Measurements from ENCODE around the gene PUS10. TPM values are rescaled to one million over a fixed set of nuclear protein-coding genes. Genes with fewer than 3 reads are reported as not detected.
A peak's percentile ranks its signal among the peaks of the same experiment; 100 is the strongest.

Gene PUS10
- total RNA-seq, 2 experiments from 2014 or later = 2.0 to 2.6 TPM

GRCh38 chr2:60957224-60957623, 60.8 kb downstream of the PUS10 start:
- Mint-ChIP-seq H3K27ac (no peak overlapping the region), H3K27me3 (no peaks in the 10 kb centered on the region), H3K4me3 (no peak overlapping the region), H3K36me3 (ENCODE audit: low read depth) (peaks cover 21% of the 10 kb centered on the region), H3K9me3 (no peaks in the 10 kb centered on the region), H3K4me1 (ENCODE audit: low read depth) (no peaks in the 10 kb centered on the region)
- Histone ChIP-seq H3K4me1 (ENCODE audit: insufficient read depth, low read length) (no peaks in the 10 kb centered on the region), H3K9me3 (ENCODE audit: control insufficient read depth in 1 of 2, insufficient read depth in 1 of 2, low read length in 2 of 2) (no peaks in the 10 kb centered on the region), H3K36me3 (ENCODE audit: insufficient read depth, low read length) (peaks cover 8% of the 10 kb centered on the region), H3K27ac (ENCODE audit: low read depth in 1 of 2, low read length in 2 of 2) (no peak overlapping the region), H3K27me3 (ENCODE audit: control insufficient read depth in 1 of 2, insufficient read depth in 2 of 2, low read length in 2 of 2) (no peaks in the 10 kb centered on the region), H3K4me3 (ENCODE audit: low read length) (no peak overlapping the region)
- ATAC-seq (ENCODE audit: poor library complexity) (no peak), DNase-seq (no peak)
- ChIA-PET POLR2A (interaction anchor here (0.7 kb wide), 1 partner anchor 12 kb away, joined by 3 read pairs; no protein-coding TSS in a partner anchor), CTCF (interaction anchor here (0.7 kb wide), 1 partner anchor 12 kb away, joined by 3 read pairs; no protein-coding TSS in a partner anchor)
- TF ChIP-seq CTCF (IDR thresholded peaks at IDR 0.05) = no peak
- intact Hi-C loops (cut with DNase I, micrococcal nuclease) = no loop called here

DNA sequence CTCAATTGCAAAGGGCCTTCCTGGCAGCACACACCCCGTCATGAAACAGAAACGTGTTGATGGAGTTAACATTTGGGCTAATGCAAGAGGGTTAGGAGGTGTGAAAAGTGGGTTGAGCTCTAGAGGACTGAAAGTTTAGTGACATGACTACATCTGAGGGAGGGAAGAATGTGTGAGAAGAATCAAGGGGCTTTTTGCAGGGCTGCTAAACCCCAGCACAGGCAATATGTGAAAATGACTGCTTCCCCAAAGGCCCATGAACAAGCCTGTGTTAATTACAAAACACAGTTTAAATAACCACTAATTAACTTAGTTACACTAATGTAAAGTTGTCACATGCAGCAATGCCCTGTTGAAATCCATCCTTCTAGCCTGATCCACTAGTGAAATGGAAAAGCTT, 63.9 kb downstream of the PUS10 start:
- H3K9me3 ChIP-seq (ENCODE audit: control insufficient read depth in 1 of 2, insufficient read depth in 1 of 2, low read length in 2 of 2) = no peaks in the 10 kb centered on the region
- Mint-ChIP-seq H3K27me3 (no peaks in the 10 kb centered on the region), H3K36me3 (ENCODE audit: low read depth) (peaks cover 24% of the 10 kb centered on the region), H3K4me3 (no peak overlapping the region), H3K4me1 (ENCODE audit: low read depth) (peaks cover 2% of the 10 kb centered on the region), H3K9me3 (no peaks in the 10 kb centered on the region), H3K27ac (no peak overlapping the region)
- no peak for ATAC-seq (ENCODE audit: poor library complexity)
- peaks cover 8% of the 10 kb centered on the region for H3K36me3 ChIP-seq (ENCODE audit: insufficient read depth, low read length)
- ChIA-PET POLR2A (no interaction called here), CTCF (interaction anchor here (1.1 to 1.8 kb wide), 2 partner anchors 10 to 13 kb away, joined by 3 read pairs; no protein-coding TSS in a partner anchor)
- no peaks in the 10 kb centered on the region for H3K27me3 ChIP-seq (ENCODE audit: control insufficient read depth in 1 of 2, insufficient read depth in 2 of 2, low read length in 2 of 2)
- DNase-seq = peak in 1 of 14 experiments; percentile 65
- H3K4me1 ChIP-seq (ENCODE audit: insufficient read depth, low read length) = no peaks in the 10 kb centered on the region
- intact Hi-C loops (cut with DNase I, micrococcal nuclease) = no loop called here
- no peak overlapping the region for H3K4me3 ChIP-seq (ENCODE audit: low read length)
- TF ChIP-seq CTCF (IDR thresholded peaks at IDR 0.05) = no peak
- H3K27ac ChIP-seq (ENCODE audit: low read depth in 1 of 2, low read length in 2 of 2) = no peak overlapping the region

- Histone ChIP-seq H3K9me3 (ENCODE audit: control insufficient read depth in 1 of 2, insufficient read depth in 1 of 2, low read length in 2 of 2) (peaks cover 0 to 8% of the 10 kb centered on the region in 2 experiments), H3K27ac (ENCODE audit: low read depth in 1 of 2, low read length in 2 of 2) (no peak overlapping the region), H3K36me3 (ENCODE audit: insufficient read depth, low read length) (peaks cover 6% of the 10 kb centered on the region), H3K4me3 (ENCODE audit: low read length) (no peak overlapping the region), H3K4me1 (ENCODE audit: insufficient read depth, low read length) (no peaks in the 10 kb centered on the region), H3K27me3 (ENCODE audit: control insufficient read depth in 1 of 2, insufficient read depth in 2 of 2, low read length in 2 of 2) (no peaks in the 10 kb centered on the region)
- peaks cover 41% of the 10 kb centered on the region for H3K36me3 Mint-ChIP-seq (ENCODE audit: low read depth)
- H3K27ac Mint-ChIP-seq = no peak overlapping the region
- H3K4me1 Mint-ChIP-seq (ENCODE audit: low read depth) = peaks cover 14% of the 10 kb centered on the region
- ChIA-PET POLR2A (no interaction called here), CTCF (no interaction called here)
- peak; percentile 43 for ATAC-seq (ENCODE audit: poor library complexity)
- H3K9me3 Mint-ChIP-seq = no peaks in the 10 kb centered on the region
- H3K4me3 Mint-ChIP-seq = no peak overlapping the region
- peak in 1 of 14 experiments; percentile 61 for DNase-seq
- intact Hi-C loops (cut with DNase I, micrococcal nuclease) = no loop called here
- TF ChIP-seq CTCF (IDR thresholded peaks at IDR 0.05) = no peak
- H3K27me3 Mint-ChIP-seq = no peaks in the 10 kb centered on the region
Observed at GRCh38 chr2:60948926-60949579, 69.0 kb downstream of the PUS10 start.
